Measurements from ENCODE around the gene DYRK1A. TPM values are rescaled to one million over a fixed set of nuclear protein-coding genes. Genes with fewer than 3 reads are reported as not detected.
"Not testable (repeated sequence)": the region's sequence is repeated elsewhere in the genome, so short reads cannot be mapped to it uniquely, and the experiment has no call there.

DYRK1A gene
- total and polyA plus RNA-seq, 4 donors, result 42.4 to 95.9 (median 59.1) TPM

GRCh38 chr21:37522641-37523295, 156.2 kb downstream of the DYRK1A start:
- Histone ChIP-seq H3K27me3 (ENCODE audit: control insufficient read depth, insufficient read depth, low read length) (no peaks in the 10 kb centered on the region), H3K27ac (ENCODE audit: low read depth, low read length) (no peak overlapping the region), H3K9me3 (ENCODE audit: control insufficient read depth, insufficient read depth, low read length) (no peaks in the 10 kb centered on the region), H3K4me1 (ENCODE audit: control insufficient read depth, insufficient read depth, low read length) (peaks cover 4% of the 10 kb centered on the region), H3K36me3 (ENCODE audit: control insufficient read depth, insufficient read depth, low read length) (peaks cover 2% of the 10 kb centered on the region), H3K4me3 (ENCODE audit: low read depth, low read length) (no peak overlapping the region)
- WGBS (ENCODE audit: insufficient coverage), result 97% methylated on average over 10 of the region's 10 CpGs
- DNase-seq (ENCODE audit: low read depth in 4 of 6, low spot score in 6 of 6), result no peak

GRCh38 chr21:37524944-37525343, 158.4 kb downstream of the DYRK1A start:
- H3K27ac ChIP-seq (ENCODE audit: low read depth, low read length); H3K27me3 ChIP-seq (ENCODE audit: control insufficient read depth, insufficient read depth, low read length); H3K36me3 ChIP-seq (ENCODE audit: control insufficient read depth, insufficient read depth, low read length); DNase-seq (ENCODE audit: low read depth in 4 of 6, low spot score in 6 of 6); H3K4me1 ChIP-seq (ENCODE audit: control insufficient read depth, insufficient read depth, low read length); H3K4me3 ChIP-seq (ENCODE audit: low read depth, low read length); H3K9me3 ChIP-seq (ENCODE audit: control insufficient read depth, insufficient read depth, low read length): not testable (repeated sequence)
- WGBS (ENCODE audit: insufficient coverage), result 96% methylated on average over 3 of the region's 5 CpGs

GRCh38 chr21:37525810-37526209, 159.2 kb downstream of the DYRK1A start:
- DNase-seq (ENCODE audit: low read depth in 4 of 6, low spot score in 6 of 6), result peak in 1 of 6 donors; percentile 10
- WGBS (ENCODE audit: insufficient coverage), result no CpG with 5 or more reads among the region's 2 CpGs
- Histone ChIP-seq H3K4me1 (ENCODE audit: control insufficient read depth, insufficient read depth, low read length) (peaks cover 7% of the 10 kb centered on the region), H3K27ac (ENCODE audit: low read depth, low read length) (no peak overlapping the region), H3K36me3 (ENCODE audit: control insufficient read depth, insufficient read depth, low read length) (no peaks in the 10 kb centered on the region), H3K9me3 (ENCODE audit: control insufficient read depth, insufficient read depth, low read length) (no peaks in the 10 kb centered on the region), H3K4me3 (ENCODE audit: low read depth, low read length) (no peak overlapping the region), H3K27me3 (ENCODE audit: control insufficient read depth, insufficient read depth, low read length) (no peaks in the 10 kb centered on the region)

- WGBS (ENCODE audit: insufficient coverage), result 47% methylated on average over 6 of the region's 6 CpGs
- Histone ChIP-seq H3K9me3 (ENCODE audit: control insufficient read depth, insufficient read depth, low read length) (no peaks in the 10 kb centered on the region), H3K4me1 (ENCODE audit: control insufficient read depth, insufficient read depth, low read length) (peaks cover 16% of the 10 kb centered on the region), H3K27ac (ENCODE audit: low read depth, low read length) (no peak overlapping the region), H3K27me3 (ENCODE audit: control insufficient read depth, insufficient read depth, low read length) (no peaks in the 10 kb centered on the region), H3K36me3 (ENCODE audit: control insufficient read depth, insufficient read depth, low read length) (no peaks in the 10 kb centered on the region), H3K4me3 (ENCODE audit: low read depth, low read length) (no peak overlapping the region)
- DNase-seq (ENCODE audit: low read depth in 4 of 6, low spot score in 6 of 6), result peak in 1 of 6 donors; percentile 45
Observed at GRCh38 chr21:37527103-37527502, 160.5 kb downstream of the DYRK1A start.

- DNase-seq (ENCODE audit: low read depth in 4 of 6, low spot score in 6 of 6), result no peak
- Histone ChIP-seq H3K9me3 (ENCODE audit: control insufficient read depth, insufficient read depth, low read length) (no peaks in the 10 kb centered on the region), H3K27ac (ENCODE audit: low read depth, low read length) (no peak overlapping the region), H3K27me3 (ENCODE audit: control insufficient read depth, insufficient read depth, low read length) (no peaks in the 10 kb centered on the region), H3K4me1 (ENCODE audit: control insufficient read depth, insufficient read depth, low read length) (peaks cover 16% of the 10 kb centered on the region), H3K4me3 (ENCODE audit: low read depth, low read length) (no peak overlapping the region), H3K36me3 (ENCODE audit: control insufficient read depth, insufficient read depth, low read length) (no peaks in the 10 kb centered on the region)
- no CpG with 5 or more reads among the region's 4 CpGs for WGBS (ENCODE audit: insufficient coverage)
Observed at GRCh38 chr21:37527716-37528115, 161.1 kb downstream of the DYRK1A start.

GRCh38 chr21:37528150-37528937, 161.8 kb downstream of the DYRK1A start:
- no peak overlapping the region for H3K27ac ChIP-seq (ENCODE audit: low read depth, low read length)
- H3K4me3 ChIP-seq (ENCODE audit: low read depth, low read length), result no peak overlapping the region
- WGBS (ENCODE audit: insufficient coverage), result 86% methylated on average over 1 of the region's 12 CpGs
- no peak for DNase-seq (ENCODE audit: low read depth in 4 of 6, low spot score in 6 of 6)
- no peaks in the 10 kb centered on the region for H3K36me3 ChIP-seq (ENCODE audit: control insufficient read depth, insufficient read depth, low read length)
- H3K4me1 ChIP-seq (ENCODE audit: control insufficient read depth, insufficient read depth, low read length), result peaks cover 19% of the 10 kb centered on the region
- no peaks in the 10 kb centered on the region for H3K9me3 ChIP-seq (ENCODE audit: control insufficient read depth, insufficient read depth, low read length)
- H3K27me3 ChIP-seq (ENCODE audit: control insufficient read depth, insufficient read depth, low read length), result no peaks in the 10 kb centered on the region

GRCh38 chr21:37529649-37530048, 163.1 kb downstream of the DYRK1A start:
- Histone ChIP-seq H3K36me3 (ENCODE audit: control insufficient read depth, insufficient read depth, low read length) (no peaks in the 10 kb centered on the region), H3K27me3 (ENCODE audit: control insufficient read depth, insufficient read depth, low read length) (no peaks in the 10 kb centered on the region), H3K9me3 (ENCODE audit: control insufficient read depth, insufficient read depth, low read length) (no peaks in the 10 kb centered on the region), H3K4me3 (ENCODE audit: low read depth, low read length) (no peak overlapping the region), H3K27ac (ENCODE audit: low read depth, low read length) (no peak overlapping the region), H3K4me1 (ENCODE audit: control insufficient read depth, insufficient read depth, low read length) (peaks cover 21% of the 10 kb centered on the region)
- 92% methylated on average over 6 of the region's 6 CpGs for WGBS (ENCODE audit: insufficient coverage)
- no peak for DNase-seq (ENCODE audit: low read depth in 4 of 6, low spot score in 6 of 6)

GRCh38 chr21:37530901-37531351, 164.4 kb downstream of the DYRK1A start:
- DNase-seq (ENCODE audit: low read depth in 4 of 6, low spot score in 6 of 6), result no peak
- H3K36me3 ChIP-seq (ENCODE audit: control insufficient read depth, insufficient read depth, low read length), result no peaks in the 10 kb centered on the region
- WGBS (ENCODE audit: insufficient coverage), result 32% methylated on average over 10 of the region's 13 CpGs
- no peak overlapping the region for H3K4me3 ChIP-seq (ENCODE audit: low read depth, low read length)
- H3K27ac ChIP-seq (ENCODE audit: low read depth, low read length), result peak overlapping the region; percentile 47
- H3K4me1 ChIP-seq (ENCODE audit: control insufficient read depth, insufficient read depth, low read length), result peaks cover 21% of the 10 kb centered on the region
- H3K27me3 ChIP-seq (ENCODE audit: control insufficient read depth, insufficient read depth, low read length), result no peaks in the 10 kb centered on the region
- no peaks in the 10 kb centered on the region for H3K9me3 ChIP-seq (ENCODE audit: control insufficient read depth, insufficient read depth, low read length)

GRCh38 chr21:37531431-37531932, 164.9 kb downstream of the DYRK1A start:
- H3K9me3 ChIP-seq (ENCODE audit: control insufficient read depth, insufficient read depth, low read length), result no peaks in the 10 kb centered on the region
- peak in 5 of 6 donors; percentile 24 to 79 (median 55) for DNase-seq (ENCODE audit: low read depth in 4 of 6, low spot score in 6 of 6)
- peak overlapping the region; percentile 47 for H3K27ac ChIP-seq (ENCODE audit: low read depth, low read length)
- H3K4me1 ChIP-seq (ENCODE audit: control insufficient read depth, insufficient read depth, low read length), result peaks cover 21% of the 10 kb centered on the region
- H3K27me3 ChIP-seq (ENCODE audit: control insufficient read depth, insufficient read depth, low read length), result no peaks in the 10 kb centered on the region
- no peak overlapping the region for H3K4me3 ChIP-seq (ENCODE audit: low read depth, low read length)
- no peaks in the 10 kb centered on the region for H3K36me3 ChIP-seq (ENCODE audit: control insufficient read depth, insufficient read depth, low read length)
- 33% methylated on average over 7 of the region's 13 CpGs for WGBS (ENCODE audit: insufficient coverage)
